NT2/D1 (cell line): Measurements from ENCODE around the gene IL19.

Experiments
- YY1 ChIP-seq: IDR thresholded peaks from 2 replicates; pipeline ENCODE4 v1.6.1; 2011; ENCODE audit not compliant: insufficient read length, insufficient read depth
- ZNF274 ChIP-seq: IDR thresholded peaks from 2 replicates; pipeline ENCODE4 v1.6.1; 2011; ENCODE audit warnings: mild to moderate bottlenecking, low read depth, low read length

DNA sequence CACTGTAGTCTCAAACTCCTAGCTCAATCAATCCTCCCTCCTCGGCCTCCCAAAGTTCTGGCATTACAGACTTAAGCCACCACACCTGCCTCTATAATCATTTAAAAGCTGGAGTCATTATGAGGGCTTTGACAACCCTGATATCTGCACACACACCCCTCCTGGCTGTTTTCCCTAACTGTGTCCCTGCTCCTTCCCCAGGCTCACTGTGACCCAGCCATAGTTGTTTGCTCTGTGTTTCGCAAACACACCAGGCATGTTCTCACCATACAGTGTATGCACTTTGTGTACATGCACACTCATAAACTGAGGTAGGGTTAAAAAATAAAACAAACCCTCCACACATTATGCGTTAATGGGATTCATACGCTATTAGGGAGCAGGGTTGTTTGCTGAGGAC, 73.1 kb downstream of the IL19 start:
- no peak for TF ChIP-seq YY1
- no peak for TF ChIP-seq ZNF274
